T-helper 17 cell (primary cell): ENCODE measurements around the gene MPDZ. TPM values are rescaled to one million over a fixed set of nuclear protein-coding genes. Genes with fewer than 3 reads are reported as not detected.

Experiments
- ATAC-seq: fragments of 150-1000 bp; cut with Tn5 transposase; 2 replicates; pipeline ENCODE4 v1.10.0; 2021; ENCODE audit warnings: mild to moderate bottlenecking, moderate library complexity
- DNase-seq, 3 donors: peaks; one replicate each; pipeline versions ENCODE4 v3.0.0 to v3.0.0-alpha.2; 2020 to 2021
- H3K9me3 ChIP-seq: one replicate; pipeline ENCODE4 v1.7.0; 2013; ENCODE audit warnings: low read length, mild to moderate bottlenecking; ENCODE audit not compliant: control insufficient read depth, poor library complexity, severe bottlenecking
- H3K27ac Mint-ChIP-seq: one replicate; pipeline ENCODE4 v1.8.0; 2022; ENCODE audit warnings: mild to moderate bottlenecking, moderate library complexity, mixed read lengths
- H3K27me3 Mint-ChIP-seq: one replicate; pipeline ENCODE4 v1.8.0; 2022; ENCODE audit warnings: mixed read lengths
- H3K36me3 Mint-ChIP-seq: one replicate; pipeline ENCODE4 v1.8.0; 2022; ENCODE audit warnings: low read depth, mixed read lengths
- H3K4me1 Mint-ChIP-seq: one replicate; pipeline ENCODE4 v1.8.0; 2022; ENCODE audit warnings: mild to moderate bottlenecking, mixed read lengths
- H3K4me3 Mint-ChIP-seq: one replicate; pipeline ENCODE4 v1.8.0; 2022; ENCODE audit warnings: mild to moderate bottlenecking, moderate library complexity, mixed read lengths
- total RNA-seq, 4 donors: library from RNA in 2 of 4; stranded (reverse) in 2 of 4; gene quantifications; one replicate each; pipeline ENCODE4 v1.2.3 and lab custom pipeline; 2022 to 2026

The MPDZ gene
- total RNA-seq, 2 donors from 2014 or later, result 0.13 TPM; not detected in 1

GRCh38 chr9:13190040-13190439 is 89.5 kb downstream of the MPDZ start:
- no peaks in the 10 kb centered on the region for H3K27me3 Mint-ChIP-seq
- no peak overlapping the region for H3K27ac Mint-ChIP-seq
- H3K4me3 Mint-ChIP-seq, result no peak overlapping the region
- DNase-seq, result no peak
- no peak for ATAC-seq
- no peaks in the 10 kb centered on the region for H3K4me1 Mint-ChIP-seq
- no peaks in the 10 kb centered on the region for H3K9me3 ChIP-seq
- no peaks in the 10 kb centered on the region for H3K36me3 Mint-ChIP-seq

- no peaks in the 10 kb centered on the region for H3K36me3 Mint-ChIP-seq
- no peaks in the 10 kb centered on the region for H3K27me3 Mint-ChIP-seq
- H3K4me1 Mint-ChIP-seq, result no peaks in the 10 kb centered on the region
- ATAC-seq (no peak), DNase-seq (no peak)
- no peak overlapping the region for H3K27ac Mint-ChIP-seq
- H3K4me3 Mint-ChIP-seq, result no peak overlapping the region
- H3K9me3 ChIP-seq, result no peaks in the 10 kb centered on the region
Observed at GRCh38 chr9:13189362-13189761, 90.1 kb downstream of the MPDZ start.

- no peaks in the 10 kb centered on the region for H3K4me1 Mint-ChIP-seq
- H3K4me3 Mint-ChIP-seq, result no peak overlapping the region
- H3K27ac Mint-ChIP-seq, result no peak overlapping the region
- ATAC-seq, result no peak
- DNase-seq, result no peak
- no peaks in the 10 kb centered on the region for H3K36me3 Mint-ChIP-seq
- H3K27me3 Mint-ChIP-seq, result no peaks in the 10 kb centered on the region
- no peaks in the 10 kb centered on the region for H3K9me3 ChIP-seq
Observed at GRCh38 chr9:13186774-13187173, 92.7 kb downstream of the MPDZ start.

- no peak overlapping the region for H3K4me3 Mint-ChIP-seq
- H3K27ac Mint-ChIP-seq, result no peak overlapping the region
- ATAC-seq (no peak), DNase-seq (no peak)
- H3K9me3 ChIP-seq, result no peaks in the 10 kb centered on the region
- H3K27me3 Mint-ChIP-seq, result no peaks in the 10 kb centered on the region
- H3K4me1 Mint-ChIP-seq, result no peaks in the 10 kb centered on the region
- no peaks in the 10 kb centered on the region for H3K36me3 Mint-ChIP-seq
Observed at GRCh38 chr9:13186091-13186490, 93.4 kb downstream of the MPDZ start.

- Mint-ChIP-seq H3K4me3 (no peak overlapping the region), H3K27ac (no peak overlapping the region), H3K4me1 (no peaks in the 10 kb centered on the region), H3K27me3 (no peaks in the 10 kb centered on the region), H3K36me3 (no peaks in the 10 kb centered on the region)
- H3K9me3 ChIP-seq, result no peaks in the 10 kb centered on the region
- ATAC-seq, result no peak
- no peak for DNase-seq
Observed at GRCh38 chr9:13181652-13182051, 97.8 kb downstream of the MPDZ start.

- H3K27ac Mint-ChIP-seq, result no peak overlapping the region
- no peaks in the 10 kb centered on the region for H3K27me3 Mint-ChIP-seq
- H3K4me3 Mint-ChIP-seq, result no peak overlapping the region
- DNase-seq (no peak), ATAC-seq (no peak)
- H3K36me3 Mint-ChIP-seq, result no peaks in the 10 kb centered on the region
- no peaks in the 10 kb centered on the region for H3K4me1 Mint-ChIP-seq
- H3K9me3 ChIP-seq, result no peaks in the 10 kb centered on the region
Observed at GRCh38 chr9:13179257-13179656, 100.2 kb downstream of the MPDZ start.

- ATAC-seq, result no peak
Observed at GRCh38 chr9:13175732-13176131, 103.8 kb downstream of the MPDZ start.

GRCh38 chr9:13174906-13175639 is 104.4 kb downstream of the MPDZ start:
- no peaks in the 10 kb centered on the region for H3K9me3 ChIP-seq
- no peak overlapping the region for H3K27ac Mint-ChIP-seq
- no peak overlapping the region for H3K4me3 Mint-ChIP-seq
- ATAC-seq, result no peak
- H3K4me1 Mint-ChIP-seq, result no peaks in the 10 kb centered on the region
- no peaks in the 10 kb centered on the region for H3K36me3 Mint-ChIP-seq
- DNase-seq, result no peak
- no peaks in the 10 kb centered on the region for H3K27me3 Mint-ChIP-seq

More at GRCh38 chr9:13175732-13176131, 103.8 kb downstream of the MPDZ start:
- Mint-ChIP-seq H3K4me3 (no peak overlapping the region), H3K36me3 (no peaks in the 10 kb centered on the region), H3K4me1 (no peaks in the 10 kb centered on the region), H3K27ac (no peak overlapping the region), H3K27me3 (no peaks in the 10 kb centered on the region)
- H3K9me3 ChIP-seq, result no peaks in the 10 kb centered on the region
- DNase-seq, result no peak

- H3K36me3 Mint-ChIP-seq, result no peaks in the 10 kb centered on the region
- H3K27me3 Mint-ChIP-seq, result no peaks in the 10 kb centered on the region
Observed at GRCh38 chr9:13173553-13173952, 105.9 kb downstream of the MPDZ start.

GRCh38 chr9:13171261-13171660 is 108.2 kb downstream of the MPDZ start:
- DNase-seq, result no peak
- H3K4me1 Mint-ChIP-seq, result no peaks in the 10 kb centered on the region
- no peaks in the 10 kb centered on the region for H3K27me3 Mint-ChIP-seq
- H3K9me3 ChIP-seq, result no peaks in the 10 kb centered on the region
- H3K27ac Mint-ChIP-seq, result no peak overlapping the region
- no peaks in the 10 kb centered on the region for H3K36me3 Mint-ChIP-seq
- no peak overlapping the region for H3K4me3 Mint-ChIP-seq
- ATAC-seq, result no peak

More at GRCh38 chr9:13173553-13173952, 105.9 kb downstream of the MPDZ start:
- H3K4me3 Mint-ChIP-seq, result no peak overlapping the region
- no peak overlapping the region for H3K27ac Mint-ChIP-seq
- no peaks in the 10 kb centered on the region for H3K4me1 Mint-ChIP-seq
- no peaks in the 10 kb centered on the region for H3K9me3 ChIP-seq
- DNase-seq, result no peak
- no peak for ATAC-seq

- no peak for ATAC-seq
- H3K9me3 ChIP-seq, result no peaks in the 10 kb centered on the region
- no peaks in the 10 kb centered on the region for H3K36me3 Mint-ChIP-seq
Observed at GRCh38 chr9:13166996-13167395, 112.5 kb downstream of the MPDZ start.

GRCh38 chr9:13165956-13166355 is 113.5 kb downstream of the MPDZ start:
- Mint-ChIP-seq H3K27ac (no peak overlapping the region), H3K27me3 (no peaks in the 10 kb centered on the region)
- no peak for ATAC-seq

More at GRCh38 chr9:13166996-13167395, 112.5 kb downstream of the MPDZ start:
- H3K4me3 Mint-ChIP-seq, result no peak overlapping the region
- H3K27ac Mint-ChIP-seq, result no peak overlapping the region
- DNase-seq, result no peak
- H3K4me1 Mint-ChIP-seq, result no peaks in the 10 kb centered on the region
- H3K27me3 Mint-ChIP-seq, result no peaks in the 10 kb centered on the region

GRCh38 chr9:13165236-13165945 is 114.1 kb downstream of the MPDZ start:
- Mint-ChIP-seq H3K4me3 (no peak overlapping the region), H3K27ac (no peak overlapping the region), H3K27me3 (no peaks in the 10 kb centered on the region), H3K4me1 (no peaks in the 10 kb centered on the region), H3K36me3 (no peaks in the 10 kb centered on the region)
- no peak for ATAC-seq
- DNase-seq, result no peak
- H3K9me3 ChIP-seq, result no peaks in the 10 kb centered on the region

More at GRCh38 chr9:13165956-13166355, 113.5 kb downstream of the MPDZ start:
- no peaks in the 10 kb centered on the region for H3K4me1 Mint-ChIP-seq
- no peaks in the 10 kb centered on the region for H3K36me3 Mint-ChIP-seq
- no peak overlapping the region for H3K4me3 Mint-ChIP-seq
- H3K9me3 ChIP-seq, result no peaks in the 10 kb centered on the region
- DNase-seq, result no peak

GRCh38 chr9:13163946-13164345 is 115.5 kb downstream of the MPDZ start:
- no peaks in the 10 kb centered on the region for H3K27me3 Mint-ChIP-seq
- no peaks in the 10 kb centered on the region for H3K4me1 Mint-ChIP-seq
- no peak for ATAC-seq

More at GRCh38 chr9:13163946-13164345, 115.5 kb downstream of the MPDZ start:
- DNase-seq, result no peak
- no peak overlapping the region for H3K4me3 Mint-ChIP-seq
- no peak overlapping the region for H3K27ac Mint-ChIP-seq
- H3K9me3 ChIP-seq, result no peaks in the 10 kb centered on the region
- no peaks in the 10 kb centered on the region for H3K36me3 Mint-ChIP-seq
